SU-DHL-6 (cell line): ENCODE measurements around the gene SF3A1.

ENCODE experiments used
- H2AFZ ChIP-seq: fragments of 200-600 bp; sonication (generic); 2 replicates; pipeline ENCODE4 v1.6.1; 2014; ENCODE audit warnings: low read depth, mild to moderate bottlenecking, moderate library complexity, mixed read lengths, antibody characterized with exemption, low read length; ENCODE audit not compliant: severe bottlenecking
- H3F3A ChIP-seq: fragments of 200-600 bp; shearing (Covaris generic); 2 replicates; pipeline ENCODE4 v1.6.0; 2016; ENCODE audit warnings: antibody characterized with exemption, mild to moderate bottlenecking; ENCODE audit not compliant: insufficient read depth
- H3K27ac ChIP-seq: fragments of 200-600 bp; sonication (generic); 2 replicates; pipeline ENCODE4 v1.5.1; 2016; ENCODE audit warnings: low read depth, mild to moderate bottlenecking, low read length, moderate library complexity, mixed read lengths
- H3K27me3 ChIP-seq: fragments of 200-600 bp; sonication (generic), shearing (Covaris generic); 2 replicates; pipeline ENCODE4 v1.6.0; 2014; ENCODE audit warnings: mild to moderate bottlenecking, low read length
- H3K36me3 ChIP-seq: fragments of 200-600 bp; sonication (generic); 2 replicates; pipeline ENCODE4 v1.6.1; 2014; ENCODE audit warnings: mild to moderate bottlenecking, low read length, mixed read lengths
- H3K4me2 ChIP-seq: fragments of 300-600, 200-600 bp; shearing (Covaris generic), sonication (generic); 2 replicates; pipeline ENCODE4 v1.6.0; 2014; ENCODE audit warnings: low read length, low read depth, mild to moderate bottlenecking; ENCODE audit not compliant: poor library complexity, severe bottlenecking
- H3K4me3 ChIP-seq: fragments of 200-600 bp; sonication (generic); 2 replicates; pipeline ENCODE4 v1.5.1; 2014; ENCODE audit warnings: antibody characterized with exemption, low read length, mild to moderate bottlenecking, mixed read lengths; ENCODE audit not compliant: insufficient read depth, poor library complexity, severe bottlenecking
- H3K79me2 ChIP-seq: fragments of 200-600 bp; sonication (generic); 2 replicates; pipeline ENCODE4 v1.6.1; 2014; ENCODE audit warnings: mild to moderate bottlenecking, low read length, moderate library complexity; ENCODE audit not compliant: insufficient read depth
- H3K9ac ChIP-seq: fragments of 200-600 bp; sonication (generic); 2 replicates; pipeline ENCODE4 v1.7.0; 2014; ENCODE audit warnings: mild to moderate bottlenecking, low read length
- H3K9me2 ChIP-seq: fragments of 200-600 bp; sonication (generic); replicated peaks from 2 replicates; pipeline ENCODE4 v1.6.1; 2014; ENCODE audit warnings: low read length; ENCODE audit not compliant: insufficient read depth
- H3K9me3 ChIP-seq: fragments of 200-600 bp; sonication (generic); 2 replicates; pipeline ENCODE4 v1.6.1; 2014; ENCODE audit warnings: low read length, mixed read lengths; ENCODE audit not compliant: insufficient read depth
- H4K20me1 ChIP-seq: fragments of 200-600 bp; sonication (generic); 2 replicates; pipeline ENCODE4 v1.6.1; 2014; ENCODE audit warnings: low read depth, mild to moderate bottlenecking, antibody characterized with exemption, low read length, moderate library complexity, mixed read lengths
- EZH2phosphoT487 ChIP-seq: fragments of 200-600 bp; sonication (generic), shearing (Covaris generic); conservative IDR thresholded peaks from 2 replicates; pipeline ENCODE4 v1.6.1; 2018; ENCODE audit warnings: mild to moderate bottlenecking, antibody characterized with exemption, low read length, moderate library complexity, mixed read lengths
- TF ChIP-seq, protein P1 (sequence below): fragments of 200-600 bp; sonication (generic); IDR thresholded peaks from one replicate; pipeline ENCODE4 v1.5.1; 2017; ENCODE audit warnings: antibody characterized with exemption, mild to moderate bottlenecking, low read length, moderate library complexity; ENCODE audit not compliant: insufficient read depth, poor library complexity, severe bottlenecking

The SF3A1 gene

DNA sequence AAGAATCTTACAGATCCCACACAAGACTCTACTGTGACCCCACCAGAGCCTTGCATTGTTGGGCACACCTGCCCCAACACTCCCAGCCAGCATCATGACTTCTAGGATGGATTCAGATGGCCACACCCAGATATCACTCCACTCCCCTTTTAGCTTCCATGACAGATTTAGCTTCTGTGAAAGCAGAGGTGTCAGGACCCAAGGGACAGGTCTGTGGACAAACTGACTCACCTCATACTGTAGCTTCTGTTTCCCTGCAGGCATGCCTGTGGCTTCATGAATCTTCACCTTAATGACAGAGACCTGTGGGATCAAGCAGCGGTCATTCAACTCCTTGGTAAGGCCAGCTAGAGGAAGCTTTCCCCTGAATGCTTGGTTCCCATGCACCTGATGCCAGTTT, 21.5 kb downstream of the SF3A1 start:
- H2AFZ ChIP-seq = no peak overlapping the region
- H3K9me3 ChIP-seq = no peaks in the 10 kb centered on the region
- H3K9me2 ChIP-seq = no peaks in the 10 kb centered on the region
- H3K36me3 ChIP-seq = peaks cover 8% of the 10 kb centered on the region; the same call in 1 of the 2 replicates
- no peak overlapping the region for H3K27ac ChIP-seq
- peaks cover 6% of the 10 kb centered on the region for H3F3A ChIP-seq
- H3K4me3 ChIP-seq = no peak overlapping the region
- H3K4me2 ChIP-seq = no peak overlapping the region
- TF ChIP-seq EZH2phosphoT487 = no peak
- TF ChIP-seq, protein P1, sequence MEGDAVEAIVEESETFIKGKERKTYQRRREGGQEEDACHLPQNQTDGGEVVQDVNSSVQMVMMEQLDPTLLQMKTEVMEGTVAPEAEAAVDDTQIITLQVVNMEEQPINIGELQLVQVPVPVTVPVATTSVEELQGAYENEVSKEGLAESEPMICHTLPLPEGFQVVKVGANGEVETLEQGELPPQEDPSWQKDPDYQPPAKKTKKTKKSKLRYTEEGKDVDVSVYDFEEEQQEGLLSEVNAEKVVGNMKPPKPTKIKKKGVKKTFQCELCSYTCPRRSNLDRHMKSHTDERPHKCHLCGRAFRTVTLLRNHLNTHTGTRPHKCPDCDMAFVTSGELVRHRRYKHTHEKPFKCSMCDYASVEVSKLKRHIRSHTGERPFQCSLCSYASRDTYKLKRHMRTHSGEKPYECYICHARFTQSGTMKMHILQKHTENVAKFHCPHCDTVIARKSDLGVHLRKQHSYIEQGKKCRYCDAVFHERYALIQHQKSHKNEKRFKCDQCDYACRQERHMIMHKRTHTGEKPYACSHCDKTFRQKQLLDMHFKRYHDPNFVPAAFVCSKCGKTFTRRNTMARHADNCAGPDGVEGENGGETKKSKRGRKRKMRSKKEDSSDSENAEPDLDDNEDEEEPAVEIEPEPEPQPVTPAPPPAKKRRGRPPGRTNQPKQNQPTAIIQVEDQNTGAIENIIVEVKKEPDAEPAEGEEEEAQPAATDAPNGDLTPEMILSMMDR = no peak
- H3K9ac ChIP-seq = no peak overlapping the region
- no peaks in the 10 kb centered on the region for H3K27me3 ChIP-seq
- no peaks in the 10 kb centered on the region for H4K20me1 ChIP-seq
- H3K79me2 ChIP-seq = no peaks in the 10 kb centered on the region

DNA sequence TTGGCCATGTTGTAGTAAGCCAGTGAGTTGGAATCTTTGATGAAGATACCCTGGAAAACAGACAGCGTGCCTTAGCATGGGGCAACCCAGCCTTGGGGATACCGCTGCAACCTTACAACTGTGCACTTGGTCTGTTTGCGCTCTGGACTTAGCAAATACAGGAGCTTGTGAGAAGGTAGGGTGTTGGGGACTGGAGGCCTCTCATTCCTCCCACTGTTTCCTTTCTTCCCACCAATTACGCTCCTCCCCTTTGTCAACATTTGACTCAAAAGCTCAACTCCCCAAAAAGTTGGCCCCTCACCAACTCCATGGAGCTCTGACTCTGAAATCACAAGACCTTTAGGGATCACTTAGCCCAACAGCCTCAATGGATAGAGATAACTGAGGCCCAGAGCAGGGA, 22.0 kb downstream of the SF3A1 start:
- Histone ChIP-seq H3K4me2 (no peak overlapping the region), H3K9ac (no peak overlapping the region), H3K4me3 (no peak overlapping the region), H3K27me3 (no peaks in the 10 kb centered on the region), H3K79me2 (no peaks in the 10 kb centered on the region), H3K36me3 (peaks cover 5% of the 10 kb centered on the region; the same call in 1 of the 2 replicates), H3K9me2 (no peaks in the 10 kb centered on the region), H3F3A (peaks cover 6% of the 10 kb centered on the region), H3K9me3 (no peaks in the 10 kb centered on the region), H4K20me1 (no peaks in the 10 kb centered on the region), H2AFZ (no peak overlapping the region), H3K27ac (no peak overlapping the region)
- TF ChIP-seq, protein P1 = no peak
- no peak for TF ChIP-seq EZH2phosphoT487

DNA sequence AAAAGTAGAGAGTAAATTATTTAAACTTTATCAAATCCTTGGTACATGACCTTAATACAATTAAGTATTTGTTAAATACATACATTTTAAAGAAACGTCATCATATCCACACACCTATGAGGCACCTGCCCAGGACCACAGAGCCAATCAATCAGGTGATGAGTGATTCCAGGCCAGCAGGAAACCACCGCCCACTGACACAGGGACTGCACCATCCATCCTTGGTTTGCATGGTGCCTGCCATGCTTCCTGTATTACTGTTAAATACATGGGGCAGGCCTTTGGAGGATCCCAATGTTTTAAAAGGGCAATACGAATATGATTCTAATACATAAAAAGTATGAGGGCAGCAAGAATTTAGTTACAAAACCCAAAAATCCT, 23.0 kb downstream of the SF3A1 start:
- Histone ChIP-seq H3K79me2 (no peaks in the 10 kb centered on the region), H2AFZ (no peak overlapping the region), H3K36me3 (peaks cover 3% of the 10 kb centered on the region; the same call in 1 of the 2 replicates), H3K9me3 (no peaks in the 10 kb centered on the region), H3K4me3 (no peak overlapping the region), H3K9me2 (no peaks in the 10 kb centered on the region), H3K27me3 (no peaks in the 10 kb centered on the region), H3F3A (peaks cover 6% of the 10 kb centered on the region), H3K27ac (no peak overlapping the region), H4K20me1 (no peaks in the 10 kb centered on the region), H3K4me2 (no peak overlapping the region), H3K9ac (no peak overlapping the region)
- TF ChIP-seq, protein P1 = no peak
- TF ChIP-seq EZH2phosphoT487 = no peak
